ENCODE results near the gene SEMA4F.
A peak's percentile ranks its signal among the peaks of the same experiment; 100 is the strongest.

Gene SEMA4F

GRCh38 chr2:74688881-74689280 is 34.8 kb downstream of the SEMA4F start:
- H3K9ac ChIP-seq (ENCODE audit: low read length), result no peak overlapping the region

GRCh38 chr2:74689671-74690070 is 35.6 kb downstream of the SEMA4F start:
- Histone ChIP-seq H4K20me1 (ENCODE audit: low read depth, low read length) (no peaks in the 10 kb centered on the region), H3K27me3 (ENCODE audit: low read length) (no peaks in the 10 kb centered on the region), H3K79me2 (ENCODE audit: insufficient read depth, low read length) (no peaks in the 10 kb centered on the region), H3K9me2 (replicated peaks; ENCODE audit: insufficient read depth, low read length) (no peaks in the 10 kb centered on the region), H3F3A (ENCODE audit: insufficient read depth) (no peaks in the 10 kb centered on the region), H3K9me3 (ENCODE audit: insufficient read depth, low read length) (no peaks in the 10 kb centered on the region), H3K9ac (ENCODE audit: low read length) (no peak overlapping the region), H3K36me3 (ENCODE audit: low read length) (no peaks in the 10 kb centered on the region), H3K4me2 (ENCODE audit: low read depth, low read length, poor library complexity, severe bottlenecking) (no peak overlapping the region), H3K27ac (ENCODE audit: low read depth, low read length) (no peak overlapping the region), H3K4me3 (ENCODE audit: insufficient read depth, low read length, poor library complexity, severe bottlenecking) (no peak overlapping the region), H2AFZ (ENCODE audit: low read depth, low read length, severe bottlenecking) (no peak overlapping the region)
- TF ChIP-seq EZH2phosphoT487 (conservative IDR thresholded peaks at IDR 0.05; ENCODE audit: low read length) (no peak), CTCF (IDR thresholded peaks at IDR 0.05; ENCODE audit: insufficient read depth, low read length, poor library complexity, severe bottlenecking) (no peak)

More at GRCh38 chr2:74688881-74689280, 34.8 kb downstream of the SEMA4F start:
- no peaks in the 10 kb centered on the region for H3K9me2 ChIP-seq (replicated peaks; ENCODE audit: insufficient read depth, low read length)
- H4K20me1 ChIP-seq (ENCODE audit: low read depth, low read length), result no peaks in the 10 kb centered on the region
- H3F3A ChIP-seq (ENCODE audit: insufficient read depth), result no peaks in the 10 kb centered on the region
- H3K9me3 ChIP-seq (ENCODE audit: insufficient read depth, low read length), result no peaks in the 10 kb centered on the region
- H3K4me2 ChIP-seq (ENCODE audit: low read depth, low read length, poor library complexity, severe bottlenecking), result no peak overlapping the region
- H3K27ac ChIP-seq (ENCODE audit: low read depth, low read length), result no peak overlapping the region
- no peaks in the 10 kb centered on the region for H3K27me3 ChIP-seq (ENCODE audit: low read length)
- H2AFZ ChIP-seq (ENCODE audit: low read depth, low read length, severe bottlenecking), result no peak overlapping the region
- no peak overlapping the region for H3K4me3 ChIP-seq (ENCODE audit: insufficient read depth, low read length, poor library complexity, severe bottlenecking)
- H3K36me3 ChIP-seq (ENCODE audit: low read length), result no peaks in the 10 kb centered on the region
- TF ChIP-seq CTCF (IDR thresholded peaks at IDR 0.05; ENCODE audit: insufficient read depth, low read length, poor library complexity, severe bottlenecking) (no peak), EZH2phosphoT487 (conservative IDR thresholded peaks at IDR 0.05; ENCODE audit: low read length) (no peak)
- H3K79me2 ChIP-seq (ENCODE audit: insufficient read depth, low read length), result no peaks in the 10 kb centered on the region

GRCh38 chr2:74690571-74690970 is 36.5 kb downstream of the SEMA4F start:
- no peaks in the 10 kb centered on the region for H3K36me3 ChIP-seq (ENCODE audit: low read length)
- H3K27ac ChIP-seq (ENCODE audit: low read depth, low read length), result no peak overlapping the region
- no peak overlapping the region for H2AFZ ChIP-seq (ENCODE audit: low read depth, low read length, severe bottlenecking)
- no peaks in the 10 kb centered on the region for H3K9me3 ChIP-seq (ENCODE audit: insufficient read depth, low read length)
- H3K9me2 ChIP-seq (replicated peaks; ENCODE audit: insufficient read depth, low read length), result no peaks in the 10 kb centered on the region
- no peak overlapping the region for H3K9ac ChIP-seq (ENCODE audit: low read length)
- no peaks in the 10 kb centered on the region for H3K79me2 ChIP-seq (ENCODE audit: insufficient read depth, low read length)
- no peak overlapping the region for H3K4me3 ChIP-seq (ENCODE audit: insufficient read depth, low read length, poor library complexity, severe bottlenecking)
- no peaks in the 10 kb centered on the region for H3K27me3 ChIP-seq (ENCODE audit: low read length)
- no peak for TF ChIP-seq EZH2phosphoT487 (conservative IDR thresholded peaks at IDR 0.05; ENCODE audit: low read length)
- TF ChIP-seq CTCF (IDR thresholded peaks at IDR 0.05; ENCODE audit: insufficient read depth, low read length, poor library complexity, severe bottlenecking), result peak; percentile 58
- no peak overlapping the region for H3K4me2 ChIP-seq (ENCODE audit: low read depth, low read length, poor library complexity, severe bottlenecking)
- no peaks in the 10 kb centered on the region for H4K20me1 ChIP-seq (ENCODE audit: low read depth, low read length)
- no peaks in the 10 kb centered on the region for H3F3A ChIP-seq (ENCODE audit: insufficient read depth)
